MM.1S (cell line): Measurements from ENCODE around the gene MRPS27.

Source experiments
- CTCF ChIP-seq: fragments of 300-600 bp; sonication (generic); IDR thresholded peaks from 2 replicates; pipeline ENCODE4 v1.5.1; 2016; ENCODE audit warnings: antibody characterized with exemption, low read length, mixed read lengths
- EZH2 ChIP-seq: fragments of 300-600 bp; sonication (generic); optimal IDR thresholded peaks from 2 replicates; pipeline ENCODE3; 2017; ENCODE audit warnings: low read depth, mild to moderate bottlenecking, antibody characterized with exemption, low read length, mixed read lengths
- EZH2phosphoT487 ChIP-seq: fragments of 300-600 bp; sonication (generic); IDR thresholded peaks from 2 replicates; pipeline ENCODE4 v1.6.1; 2018; ENCODE audit warnings: antibody characterized with exemption, low read length

DNA sequence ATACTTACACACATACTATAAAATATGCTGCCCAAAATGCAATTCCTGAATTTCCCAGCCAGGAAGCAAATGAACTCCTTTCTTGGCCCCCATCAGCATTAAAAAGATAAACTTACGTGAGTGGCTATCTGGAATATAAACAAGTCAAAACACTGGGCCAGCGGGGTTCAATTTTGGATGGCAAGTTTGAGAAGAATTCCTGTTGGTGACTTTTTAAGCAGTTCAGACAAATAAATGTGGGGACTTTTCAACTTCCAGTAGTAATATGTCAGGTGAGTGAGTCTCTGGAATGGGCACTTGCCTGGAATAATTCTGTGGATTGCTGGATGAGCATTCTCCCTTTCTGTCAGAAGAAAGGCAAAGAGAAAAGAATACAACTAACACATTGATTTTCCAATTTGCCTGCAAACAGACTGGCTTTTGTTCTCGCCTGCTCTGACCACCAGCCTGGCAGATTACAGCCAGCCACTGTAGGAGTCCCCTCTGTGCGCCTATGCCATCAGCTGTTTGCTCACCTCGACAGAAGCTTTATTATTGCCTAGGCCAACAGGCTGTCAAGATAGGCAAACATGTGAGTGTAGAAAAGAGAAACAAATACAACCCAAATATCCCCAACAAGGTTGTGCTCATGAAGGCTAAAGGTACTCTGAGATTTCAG is 78.6 kb downstream of the MRPS27 start:
- TF ChIP-seq EZH2phosphoT487 (no peak), EZH2 (no peak), CTCF (no peak)
